Neuronal stem cell (in vitro differentiated cells): ENCODE measurements around the gene FATE1.
A peak's percentile ranks its signal among the peaks of the same experiment; 100 is the strongest.

Source experiments
- DNase-seq: peaks from one replicate; pipeline ENCODE4 v3.0.0-alpha.2; 2013; ENCODE audit warnings: low spot score
- H2AFZ ChIP-seq: one replicate; pipeline ENCODE4 v1.6.1; 2013; ENCODE audit warnings: mild to moderate bottlenecking, low read length, inconsistent platforms
- H2AK5ac ChIP-seq: 2 replicates; pipeline ENCODE4 v1.6.1; 2013; ENCODE audit warnings: low read depth, mild to moderate bottlenecking, inconsistent platforms, low read length, moderate library complexity, mixed read lengths
- H2BK120ac ChIP-seq: 2 replicates; pipeline ENCODE4 v1.6.1; 2013; ENCODE audit warnings: low read depth, mild to moderate bottlenecking, inconsistent platforms, low read length, moderate library complexity, mixed read lengths
- H2BK12ac ChIP-seq: one replicate; pipeline ENCODE4 v1.6.1; 2013; ENCODE audit warnings: low read length, inconsistent platforms
- H2BK15ac ChIP-seq: 2 replicates; pipeline ENCODE4 v1.6.1; 2013; ENCODE audit warnings: mild to moderate bottlenecking, low read length, inconsistent platforms, mixed read lengths
- H2BK5ac ChIP-seq: one replicate; pipeline ENCODE4 v1.6.1; 2013; ENCODE audit warnings: inconsistent platforms, mild to moderate bottlenecking, low read length, moderate library complexity
- H3K14ac ChIP-seq: one replicate; pipeline ENCODE4 v1.6.1; 2013; ENCODE audit warnings: low read length, inconsistent platforms
- H3K18ac ChIP-seq: 2 replicates; pipeline ENCODE4 v1.6.1; 2013; ENCODE audit warnings: low read length, inconsistent platforms
- H3K23ac ChIP-seq: 2 replicates; pipeline ENCODE4 v1.6.1; 2013; ENCODE audit warnings: low read depth, mild to moderate bottlenecking, mixed read lengths, low read length, inconsistent platforms; ENCODE audit not compliant: poor library complexity
- H3K27ac ChIP-seq: replicated peaks from 3 replicates; pipeline ENCODE4 v1.5.1; 2013; ENCODE audit warnings: low read length, inconsistent platforms
- H3K27me3 ChIP-seq, 3 experiments: 2 replicates each; pipeline ENCODE4 v1.6.1; 2013; ENCODE audit warnings: low read length in 3 of 3, mild to moderate bottlenecking in 2 of 3, inconsistent platforms in 1 of 3, low read depth in 1 of 3, mixed read lengths in 1 of 3, moderate library complexity in 1 of 3; ENCODE audit not compliant: control insufficient read depth in 3 of 3, insufficient read depth in 3 of 3
- H3K36me3 ChIP-seq, 2 donors: replicated peaks in 1 of 2; 2 replicates each; pipeline ENCODE4 v1.6.1; 2013; ENCODE audit warnings: low read length in 2 of 2; ENCODE audit not compliant: control insufficient read depth in 2 of 2, insufficient read depth in 2 of 2
- H3K4ac ChIP-seq: 2 replicates; pipeline ENCODE4 v1.6.1; 2013; ENCODE audit warnings: inconsistent platforms, mild to moderate bottlenecking, low read length, moderate library complexity
- H3K4me1 ChIP-seq, 2 donors: 1 replicate in 1 of 2; 2 replicates in 1 of 2; pipeline ENCODE4 v1.6.1; 2013; ENCODE audit warnings: low read length in 2 of 2, low read depth in 1 of 2; ENCODE audit not compliant: control insufficient read depth in 2 of 2, insufficient read depth in 1 of 2
- H3K4me2 ChIP-seq: one replicate; pipeline ENCODE4 v1.6.1; 2013; ENCODE audit warnings: mild to moderate bottlenecking, low read length, inconsistent platforms; ENCODE audit not compliant: insufficient read depth, poor library complexity, severe bottlenecking
- H3K4me3 ChIP-seq, 2 donors: 2 replicates each; pipeline ENCODE4 v1.5.1; 2013; ENCODE audit warnings: low read length in 2 of 2, mild to moderate bottlenecking in 2 of 2, inconsistent platforms in 1 of 2, moderate library complexity in 1 of 2
- H3K79me1 ChIP-seq: one replicate; pipeline ENCODE4 v1.6.1; 2013; ENCODE audit warnings: low read depth, mild to moderate bottlenecking, inconsistent platforms, low read length, moderate library complexity
- H3K9ac ChIP-seq: one replicate; pipeline ENCODE4 v1.6.1; 2013; ENCODE audit warnings: mild to moderate bottlenecking, low read depth, low read length, inconsistent platforms; ENCODE audit not compliant: poor library complexity
- H3K9me3 ChIP-seq, 2 donors: replicated peaks in 1 of 2; 2 replicates each; pipeline versions ENCODE3 to v1.6.1; 2013; ENCODE audit warnings: low read length in 2 of 2, mild to moderate bottlenecking in 2 of 2, inconsistent platforms in 1 of 2, low read depth in 1 of 2, mixed read lengths in 1 of 2, moderate library complexity in 1 of 2; ENCODE audit not compliant: control insufficient read depth in 2 of 2, insufficient read depth in 1 of 2
- H4K8ac ChIP-seq: one replicate; pipeline ENCODE4 v1.6.1; 2013; ENCODE audit warnings: low read depth, mild to moderate bottlenecking, inconsistent platforms, low read length, moderate library complexity
- H4K91ac ChIP-seq: one replicate; pipeline ENCODE4 v1.6.1; 2013; ENCODE audit warnings: low read length, low read depth, mild to moderate bottlenecking, inconsistent platforms; ENCODE audit not compliant: poor library complexity
- WGBS, 2 donors: extraction: QIAGEN DNeasy Blood & Tissue Kit; methylation state at CpG; one replicate each; pipeline ENCODE4 v1.1.7; 2013; ENCODE audit warnings: missing lambda C conversion rate in 2 of 2, mixed read lengths in 1 of 2; ENCODE audit not compliant: insufficient read length in 2 of 2, insufficient replicate concordance in 1 of 2; ENCODE audit errors: extremely low coverage in 2 of 2; 5-methylcytosine and 5-hydroxymethylcytosine counted together

FATE1 gene

DNA sequence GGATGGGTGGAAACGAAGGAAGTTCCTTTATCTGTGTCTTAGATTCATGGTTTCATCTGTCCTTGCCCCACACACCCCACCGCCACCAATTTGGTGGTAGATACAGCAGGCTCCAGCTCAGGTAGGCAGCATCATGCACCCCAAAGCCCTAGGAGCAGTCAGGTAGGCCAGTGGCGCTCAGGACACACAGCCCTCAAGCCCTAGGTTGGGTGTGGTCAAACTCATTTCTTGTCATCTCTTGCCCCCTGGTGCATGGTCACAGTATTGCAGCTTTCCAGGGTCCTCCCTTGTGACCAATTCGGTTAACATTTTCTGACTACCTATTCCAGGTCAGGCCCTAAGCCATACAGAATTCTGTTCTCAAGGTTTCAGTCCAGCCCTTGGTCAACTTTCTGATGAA, 35.0 kb upstream of the FATE1 start:
- no peak overlapping the region for H3K23ac ChIP-seq
- no peak overlapping the region for H3K4ac ChIP-seq
- H3K18ac ChIP-seq: no peak overlapping the region
- no peaks in the 10 kb centered on the region for H3K9me3 ChIP-seq
- no peak overlapping the region for H3K14ac ChIP-seq
- no CpG with 5 or more reads among the region's 4 CpGs for WGBS, 2 donors
- no peaks in the 10 kb centered on the region for H3K79me1 ChIP-seq
- H2BK15ac ChIP-seq: peak overlapping the region; percentile 49
- H2AK5ac ChIP-seq: no peak overlapping the region
- H2BK12ac ChIP-seq: no peak overlapping the region
- H4K8ac ChIP-seq: no peak overlapping the region
- peaks cover 0 to 9% of the 10 kb centered on the region in 2 donors for H3K4me1 ChIP-seq
- H3K4me2 ChIP-seq: no peak overlapping the region
- no peak overlapping the region for H2BK120ac ChIP-seq
- no peak overlapping the region for H4K91ac ChIP-seq
- H3K36me3 ChIP-seq: no peaks in the 10 kb centered on the region
- H3K27ac ChIP-seq: no peak overlapping the region
- peak; percentile 52 for DNase-seq
- H3K4me3 ChIP-seq: no peak overlapping the region
- no peak overlapping the region for H2BK5ac ChIP-seq
- H3K9ac ChIP-seq: no peak overlapping the region
- no peak overlapping the region for H2AFZ ChIP-seq
- peaks cover 0 to 5% (median 0%) of the 10 kb centered on the region in 3 experiments for H3K27me3 ChIP-seq

DNA sequence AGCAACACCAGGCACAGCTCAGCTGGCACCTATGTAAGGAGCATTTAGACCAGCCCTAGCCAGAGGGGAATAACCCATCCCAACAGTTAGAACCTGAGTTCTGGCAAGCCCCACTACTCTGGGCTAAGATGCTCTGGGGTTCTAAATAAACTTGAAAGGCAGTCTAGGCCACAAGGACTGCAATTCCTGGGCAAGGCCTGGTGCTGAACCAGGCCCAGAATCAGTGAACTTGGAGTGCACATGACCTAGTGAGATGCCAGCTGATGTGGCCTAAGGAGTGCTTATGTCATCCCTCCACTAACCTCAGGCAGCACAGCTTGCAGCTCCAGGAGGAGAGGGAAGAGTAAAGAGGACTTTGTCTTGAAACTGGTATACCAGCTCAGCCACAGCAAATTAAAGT, 28.2 kb upstream of the FATE1 start:
- Histone ChIP-seq H3K27ac (no peak overlapping the region), H2AFZ (no peak overlapping the region), H3K4me2 (no peak overlapping the region), H3K36me3 (no peaks in the 10 kb centered on the region), H2BK15ac (no peak overlapping the region), H3K79me1 (no peaks in the 10 kb centered on the region), H2BK5ac (no peak overlapping the region), H2AK5ac (no peak overlapping the region), H3K4me1 (no peaks in the 10 kb centered on the region), H2BK12ac (no peak overlapping the region), H4K91ac (no peak overlapping the region), H3K18ac (no peak overlapping the region), H4K8ac (no peak overlapping the region), H3K4ac (no peak overlapping the region), H3K4me3 (no peak overlapping the region), H3K27me3 (peaks cover 0 to 8% (median 0%) of the 10 kb centered on the region in 3 experiments), H3K23ac (no peak overlapping the region), H3K9ac (no peak overlapping the region), H2BK120ac (no peak overlapping the region), H3K9me3 (no peaks in the 10 kb centered on the region), H3K14ac (no peak overlapping the region)
- DNase-seq: no peak

DNA sequence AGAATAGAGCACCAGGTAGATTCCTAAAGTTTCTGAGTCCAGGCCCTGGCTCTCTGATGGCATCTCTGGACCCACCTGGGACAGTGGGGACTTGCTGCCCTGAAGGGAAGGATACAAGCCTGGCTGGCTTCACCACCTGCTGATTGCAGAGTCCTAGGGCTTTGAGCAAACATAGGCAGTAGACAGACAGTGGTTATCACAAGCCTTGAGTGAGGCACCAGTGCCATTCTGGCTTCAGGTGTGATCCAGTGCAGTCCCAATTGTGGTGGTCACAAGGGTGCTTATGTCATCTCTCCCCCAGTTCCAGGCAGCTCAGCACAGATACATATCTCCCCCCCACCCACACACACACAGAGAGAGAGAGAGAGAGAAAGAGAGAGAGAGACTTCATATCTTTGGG, 27.1 kb upstream of the FATE1 start:
- Histone ChIP-seq H2AFZ (no peak overlapping the region), H3K27me3 (peaks cover 0 to 4% (median 0%) of the 10 kb centered on the region in 3 experiments), H3K36me3 (no peaks in the 10 kb centered on the region), H2AK5ac (no peak overlapping the region), H3K4me2 (no peak overlapping the region), H3K79me1 (no peaks in the 10 kb centered on the region), H3K18ac (no peak overlapping the region), H2BK120ac (no peak overlapping the region), H3K23ac (no peak overlapping the region), H2BK5ac (no peak overlapping the region), H3K4me3 (no peak overlapping the region), H4K91ac (no peak overlapping the region), H2BK15ac (no peak overlapping the region), H4K8ac (no peak overlapping the region), H2BK12ac (no peak overlapping the region), H3K9me3 (no peaks in the 10 kb centered on the region), H3K27ac (no peak overlapping the region), H3K9ac (no peak overlapping the region), H3K14ac (no peak overlapping the region), H3K4ac (no peak overlapping the region), H3K4me1 (no peaks in the 10 kb centered on the region)
- no peak for DNase-seq

DNA sequence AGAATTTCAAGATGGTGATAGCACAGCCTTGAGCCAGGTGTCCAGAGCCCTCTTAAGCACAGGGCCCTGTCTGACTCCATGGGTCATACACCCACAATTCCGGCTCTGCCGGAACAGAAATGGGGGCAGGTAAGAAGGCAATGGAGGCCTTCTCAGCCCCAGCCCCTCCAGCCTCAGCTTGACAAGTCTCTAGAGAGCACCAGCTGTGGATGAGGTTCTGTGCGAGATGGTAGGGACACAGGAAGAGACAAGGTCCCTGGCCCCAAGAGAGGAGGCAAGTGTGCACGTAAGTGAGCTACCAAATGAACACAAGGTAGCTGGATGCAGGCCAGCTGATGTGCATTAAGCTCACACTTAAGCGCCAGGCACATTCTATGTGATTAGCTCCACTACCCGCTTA, 23.0 kb upstream of the FATE1 start:
- H3K27me3 ChIP-seq: peaks cover 0 to 31% (median 0%) of the 10 kb centered on the region in 3 experiments
- H2AFZ ChIP-seq: no peak overlapping the region
- no peak overlapping the region for H4K8ac ChIP-seq
- H3K27ac ChIP-seq: no peak overlapping the region
- H3K14ac ChIP-seq: no peak overlapping the region
- no peak overlapping the region for H3K23ac ChIP-seq
- H3K4me1 ChIP-seq: peaks cover 0 to 4% of the 10 kb centered on the region in 2 donors
- H2BK12ac ChIP-seq: no peak overlapping the region
- H3K36me3 ChIP-seq: no peaks in the 10 kb centered on the region
- no peaks in the 10 kb centered on the region for H3K9me3 ChIP-seq
- no peak overlapping the region for H2BK120ac ChIP-seq
- H2BK15ac ChIP-seq: no peak overlapping the region
- no peak for DNase-seq
- H3K4me2 ChIP-seq: no peak overlapping the region
- no peak overlapping the region for H4K91ac ChIP-seq
- H3K79me1 ChIP-seq: no peaks in the 10 kb centered on the region
- H2AK5ac ChIP-seq: no peak overlapping the region
- no peak overlapping the region for H2BK5ac ChIP-seq
- H3K4ac ChIP-seq: no peak overlapping the region
- no CpG with 5 or more reads among the region's 6 CpGs for WGBS, 2 donors
- no peak overlapping the region for H3K9ac ChIP-seq
- no peak overlapping the region for H3K18ac ChIP-seq
- H3K4me3 ChIP-seq: no peak overlapping the region
